GM21786 (cell line): Measurements from ENCODE around the gene CDK2.

Experiments
- ATAC-seq: cut with Tn5 transposase; IDR thresholded peaks from one replicate; pipeline ENCODE4 v1.9.1; 2021; ENCODE audit not compliant: unreplicated experiment

Gene CDK2

DNA sequence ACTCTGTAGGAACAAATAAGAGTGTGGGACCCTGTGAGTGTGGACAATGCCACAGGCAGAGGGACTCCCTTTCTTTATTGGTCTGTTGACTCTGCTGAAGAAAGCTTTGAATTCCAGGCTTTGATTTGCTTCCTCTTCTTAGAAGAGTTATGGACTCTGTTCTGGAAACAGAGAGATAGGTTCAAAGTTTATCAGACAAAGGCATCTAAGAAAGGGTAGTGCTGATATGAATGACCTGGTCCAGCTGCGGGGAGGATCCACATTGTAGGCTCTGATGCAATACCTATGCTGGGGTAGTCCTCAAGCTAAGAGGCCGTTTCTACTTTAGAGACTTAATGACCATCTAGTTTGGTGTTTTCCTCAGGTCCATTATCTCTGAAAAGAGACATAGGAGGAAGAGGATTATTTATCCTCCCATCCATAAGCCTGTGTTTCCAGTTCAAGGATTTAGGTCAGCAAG, 43.5 kb downstream of the CDK2 start:
- ATAC-seq: no peak

DNA sequence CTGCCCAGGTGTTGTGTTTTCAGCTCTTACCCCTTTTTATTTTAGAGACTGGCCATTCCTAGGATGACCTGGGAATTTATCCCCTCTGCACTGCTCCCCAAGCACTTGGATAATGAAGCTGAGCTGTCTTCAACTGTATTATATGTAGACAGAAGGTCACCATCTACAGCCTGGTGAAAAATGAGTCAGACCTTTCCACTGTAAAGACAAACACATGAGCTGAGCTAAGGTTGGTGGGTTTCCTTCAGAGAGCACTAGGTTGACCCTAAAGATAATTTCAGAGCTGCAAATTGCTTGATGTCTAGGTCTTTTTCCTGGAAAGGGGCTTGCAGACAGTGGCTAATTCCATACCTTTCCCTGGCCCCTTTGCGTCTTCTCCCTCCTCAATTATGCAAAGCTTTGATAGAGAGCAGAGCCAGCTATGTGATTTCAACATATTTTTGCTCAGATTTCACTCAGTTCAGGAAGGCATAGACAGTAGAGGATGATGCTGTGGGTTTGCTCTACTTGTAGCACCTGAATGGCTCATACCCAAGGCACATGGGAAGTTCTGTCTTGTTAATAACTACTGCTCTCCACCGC, 45.0 kb downstream of the CDK2 start:
- no peak for ATAC-seq

DNA sequence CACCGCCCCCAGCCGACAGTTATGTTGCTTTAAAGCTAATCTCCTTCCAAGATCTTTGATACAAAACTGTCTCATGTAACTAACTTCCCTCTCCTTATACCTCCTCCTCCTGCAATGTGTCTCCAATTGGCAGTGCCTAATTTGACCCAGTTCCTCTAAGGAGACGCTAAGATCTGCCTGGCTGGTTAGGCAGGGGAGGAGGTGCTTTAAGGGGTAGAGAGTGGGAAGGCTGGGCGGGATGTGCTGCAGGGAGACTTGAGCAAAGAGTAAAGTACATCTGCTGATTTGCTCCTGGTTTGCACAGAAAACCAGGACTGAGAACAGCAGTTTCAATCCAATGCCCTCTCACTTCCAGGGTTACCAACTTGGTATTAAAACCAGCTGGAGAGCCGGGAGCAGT, 46.9 kb downstream of the CDK2 start:
- ATAC-seq: no peak

DNA sequence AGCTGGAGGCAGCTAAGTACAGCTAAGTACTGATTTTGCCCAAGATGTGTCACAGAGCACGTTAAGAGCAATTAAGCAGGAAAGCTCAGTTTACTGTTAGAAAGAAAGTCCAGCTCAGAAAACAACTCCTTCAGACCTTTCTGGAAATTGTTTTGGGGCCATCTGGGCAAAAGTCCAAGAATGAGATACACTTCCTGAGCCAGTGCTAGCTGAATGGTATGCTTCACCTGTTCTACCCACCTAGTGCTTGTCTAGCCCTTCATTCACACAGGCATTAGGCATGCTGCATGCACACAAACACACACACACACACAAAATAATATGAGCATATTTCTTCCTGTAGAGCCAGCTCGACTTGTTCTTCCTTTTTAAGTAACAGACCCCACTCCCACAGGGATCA, 47.6 kb downstream of the CDK2 start:
- ATAC-seq: no peak

DNA sequence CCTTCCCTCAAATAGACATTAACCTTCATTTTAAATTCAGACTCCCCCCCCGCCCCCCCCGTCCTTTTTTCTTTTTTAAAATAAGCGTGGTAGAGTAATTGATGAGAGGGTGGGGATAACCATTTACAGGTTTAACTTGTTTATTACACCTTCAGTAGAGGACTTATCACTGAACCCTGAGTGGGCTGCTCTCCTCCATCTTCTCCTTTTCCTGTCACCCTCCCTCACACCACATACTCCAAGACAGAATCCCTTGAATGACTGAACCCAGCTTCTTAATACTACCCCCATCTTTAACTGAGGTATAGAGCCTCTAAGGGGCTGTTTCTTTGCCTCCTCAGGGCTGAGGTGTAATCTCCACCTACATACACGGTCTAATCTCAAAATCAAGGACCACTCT, 50.6 kb downstream of the CDK2 start:
- no peak for ATAC-seq

DNA sequence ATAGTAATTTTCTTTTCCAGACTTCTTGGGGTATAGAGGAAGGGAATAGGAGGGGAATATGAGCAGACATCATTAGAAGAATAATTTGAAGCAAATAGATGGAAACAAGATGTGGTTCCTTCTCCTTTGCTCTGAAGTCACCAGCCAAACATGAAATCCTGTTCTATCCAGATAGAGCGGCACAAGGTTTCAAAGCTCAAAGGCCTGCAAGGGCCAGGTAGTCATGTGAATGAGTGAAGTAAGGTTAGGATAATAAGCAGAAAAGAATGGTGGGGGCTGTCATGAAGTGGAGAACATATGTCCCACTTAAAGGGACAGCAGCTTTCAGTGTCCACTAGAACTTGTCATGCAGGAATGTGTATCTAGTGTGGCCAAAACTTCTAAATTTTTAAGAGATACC, 51.7 kb downstream of the CDK2 start:
- no peak for ATAC-seq

DNA sequence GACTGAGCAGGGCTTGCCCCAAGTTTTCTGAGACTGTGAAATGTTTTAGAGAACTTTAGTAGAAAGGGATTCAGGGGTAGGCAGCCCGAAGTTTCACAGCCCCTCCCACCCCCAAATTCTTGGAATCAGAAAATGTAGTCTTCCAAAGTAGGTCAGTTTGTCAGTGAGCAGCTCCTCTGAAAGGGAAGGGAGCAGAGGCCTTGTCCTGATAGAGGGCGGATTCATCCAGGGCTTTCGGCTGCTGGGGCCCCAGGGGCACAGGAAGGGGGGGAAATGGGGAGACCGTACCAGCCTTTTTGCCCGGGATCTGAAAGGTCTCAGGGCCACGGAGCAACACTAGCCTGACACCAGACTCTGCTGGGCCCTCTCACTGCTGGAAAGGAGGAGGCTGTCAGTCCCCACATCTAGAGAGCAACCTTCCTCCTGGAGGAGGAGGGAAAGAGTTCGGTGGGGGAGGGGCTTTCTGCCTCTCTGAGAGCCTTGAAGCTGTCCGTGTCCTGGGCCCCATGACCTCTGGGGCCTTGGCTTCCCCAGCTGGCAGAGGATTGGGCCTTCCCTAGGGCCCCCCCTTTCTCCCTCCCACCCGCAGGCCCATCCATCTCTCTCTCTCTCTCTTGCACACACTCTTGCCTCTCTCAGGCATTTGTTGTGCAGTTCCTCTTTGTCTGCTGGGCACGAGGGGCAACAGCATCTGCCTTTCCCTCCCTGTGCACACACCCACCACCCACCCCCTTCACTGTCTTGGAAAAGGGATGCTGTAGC, 54.0 kb downstream of the CDK2 start, which contains the start of gene IKZF4:
Gene IKZF4 (plus strand): TSS at position 621 of the 762 bp plus-strand sequence. CDS start 451 bp downstream, outside the sequence.
- ATAC-seq: no peak

DNA sequence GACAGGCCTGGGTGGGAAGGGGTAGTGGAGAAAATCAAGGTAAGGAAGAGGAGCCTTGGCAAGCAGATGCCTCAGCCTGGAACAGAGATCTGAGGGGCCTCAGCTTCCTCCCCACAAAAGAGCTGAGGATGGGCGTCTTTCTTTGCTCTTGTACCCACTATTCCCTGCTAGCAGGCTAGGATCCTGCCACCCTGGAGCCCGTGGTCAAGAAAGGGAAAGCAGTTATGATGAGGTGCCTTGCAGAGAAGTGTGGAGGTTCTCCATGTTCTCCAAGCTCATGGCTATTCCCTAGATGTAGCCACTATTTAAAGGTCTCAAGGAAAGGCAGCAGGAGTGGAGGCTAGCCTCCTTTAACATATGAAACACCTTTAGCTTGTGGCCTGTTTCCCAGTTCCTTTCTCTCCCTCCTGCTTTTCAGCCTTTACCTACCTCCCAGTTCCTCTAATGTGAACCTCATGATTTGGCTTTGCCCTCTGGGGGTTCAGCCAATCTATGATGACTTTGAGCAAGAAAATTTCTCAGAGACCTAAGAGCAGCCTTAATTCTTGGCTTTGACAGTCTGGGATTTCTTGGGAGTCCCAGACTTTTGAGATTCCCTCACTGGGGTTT, 55.4 kb downstream of the CDK2 start:
- no peak for ATAC-seq
